ENCODE results near the gene NFE2L3.
"Not testable (repeated sequence)": the region's sequence is repeated elsewhere in the genome, so short reads cannot be mapped to it uniquely, and the experiment has no call there.

Gene NFE2L3, protein sequence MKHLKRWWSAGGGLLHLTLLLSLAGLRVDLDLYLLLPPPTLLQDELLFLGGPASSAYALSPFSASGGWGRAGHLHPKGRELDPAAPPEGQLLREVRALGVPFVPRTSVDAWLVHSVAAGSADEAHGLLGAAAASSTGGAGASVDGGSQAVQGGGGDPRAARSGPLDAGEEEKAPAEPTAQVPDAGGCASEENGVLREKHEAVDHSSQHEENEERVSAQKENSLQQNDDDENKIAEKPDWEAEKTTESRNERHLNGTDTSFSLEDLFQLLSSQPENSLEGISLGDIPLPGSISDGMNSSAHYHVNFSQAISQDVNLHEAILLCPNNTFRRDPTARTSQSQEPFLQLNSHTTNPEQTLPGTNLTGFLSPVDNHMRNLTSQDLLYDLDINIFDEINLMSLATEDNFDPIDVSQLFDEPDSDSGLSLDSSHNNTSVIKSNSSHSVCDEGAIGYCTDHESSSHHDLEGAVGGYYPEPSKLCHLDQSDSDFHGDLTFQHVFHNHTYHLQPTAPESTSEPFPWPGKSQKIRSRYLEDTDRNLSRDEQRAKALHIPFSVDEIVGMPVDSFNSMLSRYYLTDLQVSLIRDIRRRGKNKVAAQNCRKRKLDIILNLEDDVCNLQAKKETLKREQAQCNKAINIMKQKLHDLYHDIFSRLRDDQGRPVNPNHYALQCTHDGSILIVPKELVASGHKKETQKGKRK

DNA sequence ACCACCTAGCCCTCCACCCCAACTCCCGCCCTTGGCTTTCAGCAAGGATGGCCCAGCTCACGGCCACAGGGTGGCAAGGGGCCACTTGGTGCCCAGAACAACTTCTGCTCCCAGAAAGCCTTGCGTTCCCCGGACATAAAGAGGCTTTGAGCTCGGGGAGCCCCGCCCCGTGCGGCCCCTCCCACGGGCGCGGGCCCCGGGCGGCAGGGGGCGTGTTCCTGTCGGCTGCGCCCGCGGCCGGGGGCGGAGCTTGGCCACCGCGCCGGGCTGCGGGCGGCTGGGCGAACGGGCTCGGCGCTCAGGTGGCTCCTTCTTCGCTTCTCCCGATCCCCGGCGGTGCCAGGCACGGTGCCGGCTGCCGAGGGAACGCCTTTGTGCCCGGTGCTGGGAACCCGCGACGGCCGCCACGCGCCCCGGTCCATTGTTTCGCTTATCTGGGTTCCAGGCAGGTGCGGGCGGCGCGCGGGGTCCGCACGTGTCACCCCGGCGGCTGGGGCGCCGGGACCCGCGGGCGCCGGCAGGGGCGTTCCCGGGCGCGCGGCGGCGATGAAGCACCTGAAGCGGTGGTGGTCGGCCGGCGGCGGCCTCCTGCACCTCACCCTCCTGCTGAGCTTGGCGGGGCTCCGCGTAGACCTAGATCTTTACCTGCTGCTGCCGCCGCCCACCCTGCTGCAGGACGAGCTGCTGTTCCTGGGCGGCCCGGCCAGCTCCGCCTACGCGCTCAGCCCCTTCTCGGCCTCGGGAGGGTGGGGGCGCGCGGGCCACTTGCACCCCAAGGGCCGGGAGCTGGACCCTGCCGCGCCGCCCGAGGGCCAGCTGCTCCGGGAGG is at the start of gene NFE2L3:
TSS of gene NFE2L3 (plus strand) at position 246 of the 829 bp plus-strand sequence. CDS start at position 547, 301 bp downstream.
- peak; percentile 64 for DNase-seq (ENCODE audit: low spot score)

DNA sequence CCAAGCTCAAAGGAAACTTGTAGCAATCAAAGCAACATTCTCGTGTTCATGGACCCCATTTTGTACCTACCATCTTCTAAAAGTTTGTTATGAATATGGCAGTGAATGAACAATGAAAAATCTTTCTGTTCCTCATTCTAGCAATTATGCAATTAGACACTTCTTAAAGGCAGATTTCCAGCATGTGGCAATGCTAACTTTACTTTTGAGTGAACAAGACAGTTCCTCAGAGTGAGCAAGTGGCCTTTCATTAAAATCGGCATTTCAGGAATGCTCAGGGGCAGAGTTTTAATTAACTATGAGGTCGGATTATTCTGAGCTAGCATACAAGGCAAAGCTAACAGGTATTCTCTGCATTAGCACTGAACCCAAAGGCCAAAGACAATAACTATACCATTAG is 48.4 kb upstream of the NFE2L3 start:
- no peak for DNase-seq (ENCODE audit: low spot score)

DNA sequence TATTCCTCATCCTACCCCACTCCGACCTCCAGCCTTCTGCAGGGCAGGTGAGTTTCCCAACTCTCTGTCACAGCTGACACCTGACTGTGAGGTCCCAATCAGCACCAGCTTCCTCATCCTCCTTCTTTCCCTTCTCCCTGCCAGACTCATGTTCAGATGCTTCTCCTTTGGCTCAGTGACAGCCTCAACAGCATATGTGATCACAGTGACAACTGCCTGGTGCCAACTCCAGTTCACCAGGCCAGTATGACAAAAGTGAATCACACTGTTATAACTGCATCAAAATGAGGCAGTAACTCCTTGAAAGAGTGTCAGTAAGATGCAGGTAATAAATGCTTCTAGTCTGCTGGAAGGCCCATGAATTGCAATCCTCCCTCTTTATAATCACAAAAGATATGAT is 46.8 kb upstream of the NFE2L3 start:
- DNase-seq (ENCODE audit: low spot score), result no peak

DNA sequence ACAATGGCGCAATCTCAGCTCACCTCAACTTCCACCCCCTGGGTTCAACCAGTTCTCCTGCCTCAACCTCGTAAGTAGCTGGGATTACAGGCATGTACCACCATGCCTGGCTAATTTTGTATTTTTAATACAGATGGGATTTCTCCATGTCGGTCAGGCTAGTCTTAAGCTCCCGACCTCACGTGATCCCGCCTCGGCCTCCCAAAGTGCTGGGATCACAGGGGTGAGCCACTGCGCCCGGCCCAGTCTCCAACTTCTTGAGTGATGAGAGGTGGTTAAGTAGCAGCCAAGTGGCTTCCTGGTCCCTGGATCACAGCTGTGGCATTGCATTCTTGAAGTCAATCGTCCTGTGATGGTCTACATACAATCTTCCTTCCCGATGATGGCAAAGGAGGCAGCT is 46.1 kb upstream of the NFE2L3 start:
- no peak for DNase-seq (ENCODE audit: low spot score)

DNA sequence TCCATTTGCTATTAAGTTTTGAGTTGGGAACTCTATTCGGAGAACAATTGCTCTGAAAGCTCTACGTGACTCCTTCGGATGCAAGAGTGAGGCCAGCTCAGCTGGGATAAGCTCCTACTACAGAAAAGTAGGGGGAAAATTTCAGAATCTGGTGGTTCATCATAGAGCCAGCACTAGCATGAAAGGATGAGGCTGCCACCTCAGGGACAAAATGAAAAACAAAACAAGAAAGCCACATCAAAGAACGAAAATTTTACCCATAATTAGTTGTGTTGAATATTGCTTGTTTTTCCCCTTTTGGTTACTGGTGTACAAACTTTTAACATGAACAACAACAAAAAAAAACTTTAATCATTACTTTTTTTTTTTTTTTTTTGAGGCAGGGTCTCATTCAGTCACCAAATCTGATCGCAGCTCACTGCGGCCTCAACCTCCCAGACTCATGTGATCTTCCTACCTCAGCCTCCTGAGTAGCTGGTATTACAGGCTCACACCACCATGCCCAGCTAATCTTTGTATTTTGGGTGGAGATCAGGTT is 39.7 kb upstream of the NFE2L3 start:
- no peak for DNase-seq (ENCODE audit: low spot score)

DNA sequence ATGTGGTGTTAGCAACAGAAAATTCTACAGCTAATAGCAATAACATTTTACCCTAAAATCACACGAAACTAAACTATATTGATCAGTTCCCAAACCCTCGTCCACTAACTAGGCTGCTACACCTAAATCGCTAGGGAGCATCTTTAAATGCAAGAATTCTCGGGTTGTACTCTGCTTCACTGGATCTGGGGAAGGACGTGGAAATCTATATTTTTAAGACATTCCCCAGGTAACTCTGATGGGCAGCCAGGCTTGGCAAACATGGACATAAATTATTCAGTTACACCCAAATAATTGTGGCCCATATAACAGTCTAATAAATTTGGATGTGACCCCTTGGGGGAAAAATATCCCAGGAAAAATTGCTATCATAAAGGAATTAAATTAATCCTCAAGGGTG is 36.3 kb upstream of the NFE2L3 start:
- no peak for DNase-seq (ENCODE audit: low spot score)

GRCh38 chr7:26117142-26117807 is 34.7 kb upstream of the NFE2L3 start:
- no peak for DNase-seq (ENCODE audit: low spot score)

GRCh38 chr7:26117970-26118369 is 34.0 kb upstream of the NFE2L3 start:
- no peak for DNase-seq (ENCODE audit: low spot score)

GRCh38 chr7:26122745-26123144 is 29.3 kb upstream of the NFE2L3 start:
- no peak for DNase-seq (ENCODE audit: low spot score)

GRCh38 chr7:26124775-26125174 is 27.2 kb upstream of the NFE2L3 start:
- DNase-seq (ENCODE audit: low spot score), result not testable (repeated sequence)

DNA sequence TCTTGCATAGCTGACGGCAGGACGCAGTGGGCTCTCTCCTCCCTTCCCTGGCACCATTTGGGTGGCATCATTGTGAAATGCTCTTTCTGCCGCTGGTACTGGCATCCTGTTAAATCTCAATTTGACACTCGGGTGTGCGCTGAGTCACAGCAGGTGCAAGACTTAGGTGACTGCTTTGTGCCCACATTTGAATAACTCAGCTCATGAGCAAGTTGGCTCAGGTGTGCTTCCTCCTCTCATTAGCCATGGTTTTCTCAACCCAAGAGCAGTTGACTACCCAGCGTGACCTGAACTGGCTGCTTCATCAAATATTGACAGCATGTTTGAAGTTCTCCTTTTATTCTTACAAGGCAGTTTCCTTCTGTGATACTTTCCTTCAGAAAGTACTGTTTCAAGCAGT is 24.6 kb upstream of the NFE2L3 start:
- DNase-seq (ENCODE audit: low spot score), result no peak

GRCh38 chr7:26131056-26131589 is 20.9 kb upstream of the NFE2L3 start:
- no peak for DNase-seq (ENCODE audit: low spot score)

- no peak for DNase-seq (ENCODE audit: low spot score)
These were observed 16.9 kb upstream of the NFE2L3 start for GRCh38 chr7:26135076-26135475.

DNA sequence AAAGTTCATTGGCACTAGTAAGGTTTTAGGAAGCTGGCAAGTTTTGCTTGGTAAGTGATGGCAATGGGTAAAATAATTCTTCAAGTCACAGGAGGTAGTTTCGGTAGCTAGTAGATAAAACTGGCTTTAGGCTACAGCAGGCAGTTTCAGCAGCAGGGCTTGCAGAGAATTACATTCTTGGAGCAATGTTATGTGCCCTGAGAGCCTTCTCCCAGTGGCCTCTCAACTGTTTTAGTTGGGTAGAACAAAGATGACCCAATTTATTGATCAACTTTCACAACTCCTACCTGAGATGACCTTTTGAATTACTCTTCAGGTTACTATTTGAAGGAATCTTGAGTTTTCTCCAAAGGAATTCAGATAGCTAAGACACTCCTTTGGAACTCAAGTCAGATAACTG is 16.4 kb upstream of the NFE2L3 start:
- DNase-seq (ENCODE audit: low spot score), result no peak

DNA sequence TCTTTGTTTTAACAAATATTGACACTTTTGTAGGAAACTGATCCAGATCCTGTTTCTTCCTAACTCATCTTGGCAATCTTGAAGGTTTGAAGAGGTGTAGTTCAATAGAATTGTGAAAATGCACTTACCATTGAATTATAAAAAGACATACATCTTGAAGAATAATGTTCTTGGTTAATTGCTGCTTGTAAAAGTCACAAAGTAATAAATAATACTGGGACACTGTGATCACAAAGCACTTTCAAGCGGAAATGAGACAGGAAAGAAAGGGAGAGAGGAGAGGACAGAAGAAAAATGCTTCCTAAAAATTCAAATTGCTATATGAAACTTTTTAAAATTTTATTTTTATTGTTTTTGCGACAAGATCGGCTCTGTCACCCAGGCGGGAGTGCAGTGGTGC is 15.2 kb upstream of the NFE2L3 start:
- DNase-seq (ENCODE audit: low spot score), result no peak

DNA sequence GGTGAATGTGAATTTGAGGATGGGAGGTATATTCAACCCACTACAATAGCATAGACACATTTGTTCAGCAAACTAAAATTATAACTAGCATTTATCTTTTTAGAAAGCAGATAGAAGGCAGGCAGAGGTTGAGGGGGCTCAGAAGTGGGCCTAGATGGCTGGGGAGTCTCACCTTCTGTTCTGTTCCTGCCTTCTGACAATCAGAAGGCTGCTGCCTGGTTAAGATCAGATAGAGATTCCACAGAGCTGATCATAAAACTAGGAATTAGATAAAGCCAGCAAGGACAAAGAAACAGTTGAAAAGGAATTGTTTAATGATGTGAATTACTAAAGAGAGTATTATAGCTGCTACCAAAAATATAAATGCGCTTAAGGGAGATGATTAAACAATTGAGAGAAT is 11.6 kb upstream of the NFE2L3 start:
- no peak for DNase-seq (ENCODE audit: low spot score)

DNA sequence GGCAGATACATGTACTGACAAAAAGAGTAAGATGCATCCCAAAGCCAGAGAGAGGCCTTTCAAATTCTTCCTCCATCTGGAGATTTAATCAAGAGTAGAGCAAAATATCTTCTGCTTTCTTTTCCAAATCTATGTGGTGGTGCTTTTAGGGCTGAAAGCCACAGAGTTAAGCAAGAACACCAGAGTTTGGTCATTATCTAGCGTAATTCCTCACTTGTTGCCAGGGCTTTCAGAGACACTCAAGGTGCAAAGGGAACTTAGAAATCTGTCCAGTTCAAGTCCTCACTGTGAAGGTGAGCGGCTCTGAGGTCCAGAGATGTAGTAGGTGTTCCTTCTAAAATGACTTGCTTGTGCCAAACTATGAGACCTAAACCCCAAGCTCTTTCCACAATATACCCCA is 10.9 kb upstream of the NFE2L3 start:
- no peak for DNase-seq (ENCODE audit: low spot score)

DNA sequence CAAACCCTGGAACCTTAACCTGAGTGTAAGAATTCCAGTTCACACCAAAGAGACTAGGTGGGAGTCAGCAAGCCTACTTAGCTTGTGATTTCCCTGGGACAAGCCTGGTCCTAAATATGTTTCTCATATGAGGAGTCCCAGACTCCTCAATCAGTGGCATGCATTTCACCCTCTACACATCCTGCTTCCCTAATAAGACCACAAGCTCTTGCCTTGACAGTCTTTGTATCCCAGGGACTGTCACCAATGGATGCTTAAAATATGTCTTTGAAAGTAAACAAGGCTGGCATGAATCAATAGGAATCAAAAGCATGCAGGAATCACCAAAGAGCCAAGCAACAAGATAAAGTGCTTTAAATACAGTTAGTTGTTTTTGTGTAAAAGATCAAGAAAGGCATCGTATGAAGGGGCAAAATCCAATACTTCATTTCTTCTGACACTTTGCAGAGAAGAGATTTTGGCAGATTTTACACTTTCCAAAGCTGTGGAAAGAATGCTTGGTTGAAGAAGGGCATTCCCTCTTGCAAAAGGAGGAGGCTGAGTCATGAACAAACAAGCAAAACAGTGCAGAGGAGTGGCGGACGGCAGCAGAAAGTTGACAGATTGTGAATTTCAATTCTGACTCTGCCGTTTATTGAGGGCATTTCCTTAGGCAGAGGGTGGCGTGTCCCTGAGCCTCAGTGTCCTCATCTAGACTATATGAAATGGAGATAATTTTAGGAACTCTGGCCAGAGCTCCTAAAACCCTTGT is 8.5 kb upstream of the NFE2L3 start:
- DNase-seq (ENCODE audit: low spot score), result no peak

GRCh38 chr7:26144184-26145080 is 7.6 kb upstream of the NFE2L3 start:
- DNase-seq (ENCODE audit: low spot score), result no peak

GRCh38 chr7:26145238-26145637 is 6.8 kb upstream of the NFE2L3 start:
- DNase-seq (ENCODE audit: low spot score), result no peak
